ENCODE measurements around the gene ARID5B. TPM values are rescaled to one million over a fixed set of nuclear protein-coding genes. Genes with fewer than 3 reads are reported as not detected.

The ARID5B gene
- total and polyA plus RNA-seq, 2 experiments from 2014 or later, result 1.3 to 1.6 TPM

- TF ChIP-seq ZNF331 (CRISPR knock-in tag; IDR thresholded peaks at IDR 0.05; ENCODE audit: low read depth) (no peak), REST (IDR thresholded peaks at IDR 0.05; ENCODE audit: unreplicated experiment) (no peak), ZNF462 (CRISPR knock-in tag; IDR thresholded peaks at IDR 0.05) (no peak), JUNB (IDR thresholded peaks at IDR 0.05; ENCODE audit: unreplicated experiment) (no peak), POLR2AphosphoS5 (IDR thresholded peaks at IDR 0.05; ENCODE audit: low read depth) (no peak)
- Histone ChIP-seq H3K36me3 (ENCODE audit: insufficient read depth) (no peaks in the 10 kb centered on the region), H3K27me3 (ENCODE audit: insufficient read depth) (no peaks in the 10 kb centered on the region), H3K4me2 (no peak overlapping the region), H4K20me1 (replicated peaks; ENCODE audit: insufficient read depth) (no peaks in the 10 kb centered on the region), H3K4me1 (ENCODE audit: insufficient read depth) (no peaks in the 10 kb centered on the region), H3F3A (replicated peaks; ENCODE audit: low read depth) (no peaks in the 10 kb centered on the region), H3K9me2 (ENCODE audit: insufficient read depth) (no peaks in the 10 kb centered on the region), H2AFZ (no peak overlapping the region), H3K79me2 (replicated peaks; ENCODE audit: insufficient read depth) (no peaks in the 10 kb centered on the region), H3K27ac (ENCODE audit: low read depth) (no peak overlapping the region), H3K4me3 (no peak overlapping the region)
- no peaks in the 10 kb centered on the region for H3K9me3 Mint-ChIP-seq
- no peak for DNase-seq (ENCODE audit: low spot score)
- H3K4me1 Mint-ChIP-seq, result peaks cover 5% of the 10 kb centered on the region; the same call in 1 of the 3 replicates
- no peak overlapping the region for H3K27ac Mint-ChIP-seq
- no peaks in the 10 kb centered on the region for H3K27me3 Mint-ChIP-seq (ENCODE audit: insufficient read depth, low read depth, poor library complexity)
- no peak for ATAC-seq
- no peaks in the 10 kb centered on the region for H3K36me3 Mint-ChIP-seq (ENCODE audit: low read depth)
- no peak overlapping the region for H3K4me3 Mint-ChIP-seq
Measured at GRCh38 chr10:62025901-62026879, 124.7 kb downstream of the ARID5B start.

All from GM23338 (cell line).